ENCODE results near the gene CERT1.
"Not testable (repeated sequence)": the region's sequence is repeated elsewhere in the genome, so short reads cannot be mapped to it uniquely, and the experiment has no call there.

CERT1 gene

DNA sequence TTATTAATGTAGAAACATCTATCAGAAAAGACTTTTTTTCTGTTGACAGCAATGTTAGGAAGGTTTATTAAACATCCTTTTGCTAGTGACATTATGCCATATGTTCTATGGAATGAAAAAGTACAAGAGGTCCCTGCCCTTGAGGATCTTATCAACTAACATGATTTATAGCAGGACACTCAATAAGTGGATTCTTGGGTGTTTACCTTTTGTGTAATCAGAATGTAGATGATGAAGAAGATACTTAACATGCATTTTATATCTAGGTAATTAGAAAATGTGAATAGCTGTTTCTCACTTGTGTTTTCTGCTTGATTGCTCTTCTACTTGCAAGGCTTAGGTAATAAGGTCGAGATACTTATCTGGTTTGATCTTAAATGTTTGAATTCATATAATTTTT lies 169.5 kb downstream of the CERT1 start:
- Mint-ChIP-seq H3K4me3 (no peak overlapping the region), H3K36me3 (peaks cover 20% of the 10 kb centered on the region), H3K27ac (no peak overlapping the region), H3K9me3 (no peaks in the 10 kb centered on the region), H3K27me3 (no peaks in the 10 kb centered on the region), H3K4me1 (peaks cover 25% of the 10 kb centered on the region)
- no peak for ATAC-seq

DNA sequence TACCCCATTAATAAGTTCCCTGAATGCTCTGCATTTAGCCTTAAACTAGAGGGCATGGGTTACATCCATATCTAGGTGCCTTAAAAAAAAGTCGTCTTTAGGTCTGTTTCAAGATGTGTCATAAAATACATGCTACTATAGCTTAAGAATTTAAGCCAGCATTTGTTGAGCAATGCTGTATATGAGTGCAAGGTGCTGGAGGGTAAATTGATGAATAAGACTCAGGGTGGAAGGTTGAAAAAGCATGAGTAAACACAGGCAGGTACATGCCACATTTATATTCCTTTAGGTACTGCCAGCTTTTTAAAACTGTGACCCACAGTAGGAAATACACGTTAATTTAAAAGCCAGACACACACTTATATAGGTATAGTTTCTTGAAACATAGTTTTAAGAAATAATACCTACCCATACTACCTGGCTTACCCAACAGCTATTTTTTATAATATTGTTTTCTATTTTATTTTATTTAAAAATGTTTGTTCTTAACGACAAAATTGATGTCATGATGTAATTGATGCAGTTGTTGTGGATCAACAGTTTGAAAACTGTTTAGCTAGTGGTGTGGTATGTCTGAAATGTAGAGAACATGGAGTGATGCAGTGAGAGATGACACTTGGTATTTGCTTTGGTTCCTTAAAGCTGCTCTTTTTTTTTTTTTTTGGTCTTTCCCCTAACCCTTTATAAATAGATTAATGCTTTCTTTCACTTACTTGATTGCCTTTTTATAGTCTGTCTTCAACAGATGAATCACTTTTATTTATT lies 170.5 kb downstream of the CERT1 start:
- no peak for ATAC-seq
- H3K36me3 Mint-ChIP-seq = peaks cover 20% of the 10 kb centered on the region
- no peaks in the 10 kb centered on the region for H3K27me3 Mint-ChIP-seq
- H3K27ac Mint-ChIP-seq = no peak overlapping the region
- H3K4me3 Mint-ChIP-seq = no peak overlapping the region
- H3K9me3 Mint-ChIP-seq = no peaks in the 10 kb centered on the region
- H3K4me1 Mint-ChIP-seq = peaks cover 25% of the 10 kb centered on the region

DNA sequence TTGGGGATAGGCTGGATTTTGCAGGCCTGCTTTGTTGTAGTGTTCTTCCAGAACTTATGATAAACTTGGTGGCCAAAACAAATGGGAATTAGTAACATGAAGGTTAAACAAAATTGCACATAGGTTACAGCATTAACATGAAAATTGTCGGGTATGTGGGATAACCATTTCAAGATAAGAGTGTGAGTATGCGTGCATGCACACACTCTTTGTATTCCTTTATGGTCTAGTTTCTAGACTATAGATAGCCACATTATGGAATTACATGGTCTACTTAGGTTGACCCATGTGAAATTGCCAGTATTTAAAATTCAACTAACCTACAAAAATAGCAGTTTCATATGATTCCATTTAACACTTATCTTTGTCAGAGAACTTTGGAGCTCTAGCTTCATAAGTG lies 173.0 kb downstream of the CERT1 start:
- no peak overlapping the region for H3K27ac Mint-ChIP-seq
- no peak overlapping the region for H3K4me3 Mint-ChIP-seq
- H3K27me3 Mint-ChIP-seq = no peaks in the 10 kb centered on the region
- H3K4me1 Mint-ChIP-seq = peaks cover 25% of the 10 kb centered on the region
- H3K9me3 Mint-ChIP-seq = no peaks in the 10 kb centered on the region
- peaks cover 15% of the 10 kb centered on the region for H3K36me3 Mint-ChIP-seq
- no peak for ATAC-seq

DNA sequence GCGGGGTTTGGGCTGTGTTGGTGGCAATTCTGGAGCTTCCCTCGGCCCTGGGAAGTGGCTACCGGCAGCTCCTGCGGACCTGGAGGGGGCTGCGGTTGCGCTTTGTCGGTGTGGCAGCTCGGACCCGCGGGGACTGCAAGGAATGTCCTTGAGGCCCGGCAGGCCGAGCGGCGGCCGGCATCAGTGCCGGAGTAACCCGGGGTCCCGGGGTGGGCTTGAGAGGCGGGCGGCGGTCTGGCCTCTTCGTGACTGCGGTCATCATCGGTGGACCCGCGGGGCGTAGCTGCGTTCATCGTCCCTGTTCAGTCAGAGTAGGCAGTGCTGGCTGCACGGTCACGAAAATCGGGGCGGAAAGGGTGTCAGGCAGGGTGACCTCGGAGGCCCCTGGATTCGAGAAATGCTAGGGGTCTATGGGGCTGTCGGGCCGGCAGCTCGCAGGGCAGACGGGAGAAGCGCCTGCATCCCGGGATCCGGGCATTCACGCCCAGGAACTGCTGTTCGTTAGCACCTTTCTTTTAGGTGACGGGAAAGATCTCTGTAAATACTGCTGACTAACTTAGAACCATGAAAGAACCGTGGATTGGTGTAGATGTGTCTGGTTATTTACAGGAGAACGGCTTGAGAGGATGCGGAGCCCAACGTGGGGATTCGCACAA lies 173.9 kb downstream of the CERT1 start:
- Mint-ChIP-seq H3K4me3 (no peak overlapping the region), H3K36me3 (peaks cover 15% of the 10 kb centered on the region), H3K9me3 (no peaks in the 10 kb centered on the region), H3K27me3 (no peaks in the 10 kb centered on the region), H3K4me1 (peaks cover 25% of the 10 kb centered on the region), H3K27ac (no peak overlapping the region)
- ATAC-seq = peak; percentile 25

DNA sequence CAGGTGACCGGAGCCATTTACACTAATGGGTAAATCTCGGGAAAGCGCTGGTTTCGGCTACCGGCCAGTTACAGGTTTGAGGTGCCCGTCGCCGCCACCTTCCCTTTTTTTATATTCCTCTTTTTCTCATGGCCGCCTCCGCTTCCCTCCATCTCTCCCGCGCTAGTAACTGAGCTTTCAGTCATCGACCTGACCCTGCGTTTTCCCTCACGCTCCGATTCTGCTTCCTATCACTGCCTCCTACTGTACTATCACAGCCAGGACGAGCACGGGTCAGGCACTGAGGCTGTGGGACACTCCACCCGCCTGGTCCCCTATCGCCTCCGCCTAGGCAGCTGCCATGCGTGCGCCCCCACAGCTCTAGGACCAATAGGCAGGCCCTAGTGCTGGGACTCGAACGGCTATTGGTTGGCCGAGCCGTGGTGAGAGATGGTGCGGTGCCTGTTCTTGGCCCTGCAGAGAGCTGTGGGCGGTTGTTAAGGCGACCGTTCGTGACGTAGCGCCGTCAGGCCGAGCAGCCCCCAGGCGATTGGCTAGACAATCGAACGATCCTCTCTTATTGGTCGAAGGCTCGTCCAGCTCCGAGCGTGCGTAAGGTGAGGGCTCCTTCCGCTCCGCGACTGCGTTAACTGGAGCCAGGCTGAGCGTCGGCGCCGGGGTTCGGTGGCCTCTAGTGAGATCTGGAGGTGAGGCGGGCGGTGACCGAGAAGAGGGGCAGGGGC lies 174.7 kb downstream of the CERT1 start, which contains the start of gene HMGCR:
Gene HMGCR (plus strand): TSS at position 606 of the 722 bp plus-strand sequence. CDS start 5,386 bp downstream, outside the sequence.
- Mint-ChIP-seq H3K9me3 (no peaks in the 10 kb centered on the region), H3K27ac (no peak within 1 kb of the TSS), H3K36me3 (peaks cover 15% of the 10 kb centered on the region), H3K27me3 (no peaks in the 10 kb centered on the region), H3K4me1 (peaks cover 25% of the 10 kb centered on the region), H3K4me3 (no peak within 1 kb of the TSS)
- peak; percentile 99 for ATAC-seq

DNA sequence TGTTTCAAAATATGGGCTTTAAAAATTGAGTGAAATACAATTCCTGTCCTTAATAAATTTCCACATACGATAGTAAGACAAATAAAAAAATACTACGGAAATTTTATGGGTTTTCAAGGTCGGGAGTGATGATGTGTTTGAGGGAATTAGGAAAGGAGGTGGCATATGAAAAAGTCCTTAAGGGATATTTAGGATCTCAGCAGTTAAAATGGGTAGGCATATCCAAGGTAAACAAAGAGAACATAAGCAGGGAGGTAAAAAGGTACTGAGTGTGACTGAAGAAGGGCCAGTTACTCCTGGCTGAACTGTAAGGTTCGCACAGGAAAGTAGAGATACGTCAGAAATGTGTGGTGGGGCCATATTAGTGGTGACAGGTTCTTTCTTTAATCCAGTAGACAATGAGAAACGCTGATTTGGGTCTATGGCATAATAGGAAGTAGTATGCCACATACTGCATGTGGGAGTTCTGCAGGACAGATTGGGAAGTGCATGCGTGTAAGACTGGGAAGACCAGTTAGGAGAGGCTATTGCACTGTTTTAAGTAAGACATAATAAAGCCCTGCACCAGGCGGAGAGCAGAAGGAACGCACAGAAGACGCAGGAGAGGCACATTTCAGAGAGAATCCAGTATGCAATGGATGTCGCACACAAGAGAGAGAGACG lies 175.3 kb downstream of the CERT1 start:
- H3K27ac Mint-ChIP-seq = no peak overlapping the region
- H3K9me3 Mint-ChIP-seq = no peaks in the 10 kb centered on the region
- H3K36me3 Mint-ChIP-seq = peaks cover 12% of the 10 kb centered on the region
- no peaks in the 10 kb centered on the region for H3K27me3 Mint-ChIP-seq
- peaks cover 20% of the 10 kb centered on the region for H3K4me1 Mint-ChIP-seq
- H3K4me3 Mint-ChIP-seq = no peak overlapping the region
- peak; percentile 0 for ATAC-seq

DNA sequence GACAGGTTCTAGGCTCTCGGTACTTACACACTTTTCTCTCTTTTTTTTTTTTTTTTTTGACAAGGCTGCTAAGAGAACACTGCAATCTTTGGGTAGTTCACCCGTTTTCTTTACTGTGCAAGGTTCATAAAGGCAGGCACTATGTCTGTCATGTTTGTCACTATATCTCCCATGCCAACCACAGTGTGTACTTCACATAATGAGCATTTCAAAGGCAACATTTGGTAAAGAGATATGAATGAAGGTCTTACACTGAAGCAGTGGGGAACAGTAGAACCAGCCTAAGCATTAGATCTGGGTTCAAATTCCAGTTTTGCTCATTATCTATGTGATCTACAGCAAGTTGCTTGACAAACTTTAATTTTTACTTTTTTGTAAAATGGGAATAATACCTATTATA lies 175.9 kb downstream of the CERT1 start:
- H3K4me3 Mint-ChIP-seq = no peak overlapping the region
- H3K27me3 Mint-ChIP-seq = no peaks in the 10 kb centered on the region
- no peak overlapping the region for H3K27ac Mint-ChIP-seq
- no peak for ATAC-seq
- peaks cover 17% of the 10 kb centered on the region for H3K4me1 Mint-ChIP-seq
- H3K36me3 Mint-ChIP-seq = peaks cover 6% of the 10 kb centered on the region
- H3K9me3 Mint-ChIP-seq = no peaks in the 10 kb centered on the region

DNA sequence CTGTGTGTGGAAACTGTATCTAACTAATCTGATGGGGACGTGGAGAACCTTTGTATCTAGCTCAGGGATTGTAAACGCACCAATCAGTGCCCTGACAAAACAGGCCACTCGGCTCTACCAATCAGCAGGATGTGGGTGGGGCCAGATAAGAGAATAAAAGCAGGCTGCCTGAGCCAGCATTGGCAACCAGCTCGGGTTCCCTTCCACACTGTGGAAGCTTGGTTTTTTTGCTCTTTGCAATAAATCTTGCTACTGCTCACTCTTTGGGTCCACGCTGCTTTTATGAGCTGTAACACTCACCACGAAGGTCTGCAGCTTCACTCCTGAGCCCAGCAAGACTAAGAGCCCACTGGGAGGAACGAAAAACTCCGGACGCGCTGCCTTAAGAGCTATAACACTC lies 177.0 kb downstream of the CERT1 start:
- H3K4me1 Mint-ChIP-seq = peaks cover 17% of the 10 kb centered on the region
- H3K36me3 Mint-ChIP-seq, H3K27me3 Mint-ChIP-seq, H3K9me3 Mint-ChIP-seq, H3K4me3 Mint-ChIP-seq, ATAC-seq, H3K27ac Mint-ChIP-seq: not testable (repeated sequence)

DNA sequence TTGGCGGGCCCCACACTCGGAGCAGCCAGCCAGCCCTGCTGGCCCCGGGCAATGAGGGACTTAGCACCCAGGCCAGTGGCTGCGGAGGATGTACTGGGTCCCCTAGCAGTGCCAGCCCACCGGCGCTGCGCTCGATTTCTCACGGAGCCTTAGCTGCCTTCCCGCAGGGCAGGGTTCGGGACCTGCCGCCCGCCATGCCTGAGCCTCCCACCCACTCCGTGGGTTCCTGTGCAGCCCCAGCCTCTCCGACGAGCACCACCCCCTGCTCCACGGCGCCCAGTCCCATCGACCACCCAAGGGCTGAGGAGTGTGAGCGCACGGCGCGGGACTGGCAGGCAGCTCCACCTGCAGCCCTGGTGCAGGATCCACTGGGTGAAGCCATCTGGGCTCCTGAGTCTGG lies 177.7 kb downstream of the CERT1 start:
- not testable (repeated sequence) for H3K36me3 Mint-ChIP-seq, H3K27ac Mint-ChIP-seq, H3K9me3 Mint-ChIP-seq, H3K4me3 Mint-ChIP-seq, ATAC-seq, H3K27me3 Mint-ChIP-seq
- H3K4me1 Mint-ChIP-seq = peaks cover 14% of the 10 kb centered on the region

DNA sequence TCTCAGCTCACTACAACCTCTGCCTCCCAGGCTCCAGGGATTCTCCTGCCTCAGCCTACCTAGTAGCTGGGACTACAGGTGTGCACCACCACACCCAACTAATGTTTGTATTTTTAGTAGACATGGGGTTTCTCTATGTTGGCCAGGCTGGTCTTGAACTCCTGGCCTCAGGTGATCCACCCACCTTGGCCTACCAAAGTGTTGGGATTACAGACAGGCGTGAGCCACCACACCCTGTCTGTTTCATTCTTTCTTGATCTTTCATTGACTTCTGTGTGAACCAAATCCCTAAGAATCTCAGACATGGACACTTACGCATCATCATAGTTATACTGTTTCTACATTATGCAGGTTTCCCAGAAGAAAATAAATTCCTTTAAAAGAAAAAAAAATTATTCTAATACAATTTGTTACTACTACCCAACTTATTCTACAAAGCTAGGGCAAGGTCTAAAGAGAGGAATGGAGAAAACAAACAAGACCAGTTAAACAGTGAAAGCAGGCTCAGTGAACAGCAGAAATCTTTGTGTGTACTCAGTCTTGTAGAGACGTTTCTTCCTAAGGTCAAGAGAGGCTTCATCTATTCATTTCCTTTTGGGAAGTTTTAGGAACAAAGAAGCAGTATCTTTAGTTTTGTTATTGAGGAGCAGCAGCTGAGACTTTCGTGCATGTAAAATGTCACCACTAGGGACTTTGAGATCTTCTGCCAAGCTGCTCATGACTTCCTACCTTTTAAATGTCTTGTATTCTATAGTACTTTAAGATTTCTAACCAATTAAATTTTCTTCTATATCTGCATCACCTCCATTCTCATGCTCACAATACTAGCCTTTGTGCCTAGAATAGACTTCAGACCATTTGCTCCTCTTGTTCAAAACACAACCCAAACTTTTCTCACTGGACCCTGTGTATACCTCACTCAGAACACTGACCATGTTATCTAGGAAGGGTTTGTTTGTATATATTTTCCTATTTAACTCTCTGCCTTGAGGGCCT lies 180.0 kb downstream of the CERT1 start:
- H3K36me3 Mint-ChIP-seq = no peaks in the 10 kb centered on the region
- ATAC-seq = no peak
- no peaks in the 10 kb centered on the region for H3K9me3 Mint-ChIP-seq
- H3K27ac Mint-ChIP-seq = no peak overlapping the region
- H3K4me3 Mint-ChIP-seq = no peak overlapping the region
- H3K4me1 Mint-ChIP-seq = no peaks in the 10 kb centered on the region
- no peaks in the 10 kb centered on the region for H3K27me3 Mint-ChIP-seq

DNA sequence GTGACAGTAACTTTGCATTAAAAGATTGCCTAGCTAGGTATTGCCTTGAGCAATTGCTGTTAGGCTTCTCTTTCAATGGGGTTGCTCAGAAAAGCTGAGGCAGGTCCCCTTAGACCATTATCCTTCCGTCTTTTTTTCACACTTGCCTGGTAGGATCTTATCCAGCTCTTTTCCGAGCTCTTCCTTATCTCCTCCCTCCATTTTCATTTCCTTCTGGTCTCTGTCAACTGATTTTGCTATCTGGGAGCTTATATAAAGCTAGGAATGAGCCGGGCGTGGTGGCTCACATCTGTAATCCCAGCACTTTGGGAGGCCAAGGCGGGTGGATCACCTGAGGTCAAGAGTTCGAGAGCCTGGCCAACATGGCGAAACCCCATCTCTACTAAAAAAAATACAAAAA lies 181.0 kb downstream of the CERT1 start:
- no peaks in the 10 kb centered on the region for H3K36me3 Mint-ChIP-seq
- H3K4me1 Mint-ChIP-seq = no peaks in the 10 kb centered on the region
- ATAC-seq = no peak
- H3K27me3 Mint-ChIP-seq = no peaks in the 10 kb centered on the region
- peak overlapping the region; percentile 12 for H3K27ac Mint-ChIP-seq
- H3K9me3 Mint-ChIP-seq = no peaks in the 10 kb centered on the region
- H3K4me3 Mint-ChIP-seq = no peak overlapping the region
